RWPE2 (cell line): Measurements from ENCODE around the gene EDNRA.
A peak's percentile ranks its signal among the peaks of the same experiment; 100 is the strongest.
"Not testable (repeated sequence)": the region's sequence is repeated elsewhere in the genome, so short reads cannot be mapped to it uniquely, and the experiment has no call there.

Source experiments
- ATAC-seq: fragments of 200-7000 bp; cut with Tn5 transposase; 3 replicates; pipeline ENCODE4 v1.9.1; 2021; ENCODE audit warnings: low read depth
- DNase-seq: peaks from one replicate; pipeline ENCODE4 v3.0.0-alpha.2; 2020; ENCODE audit warnings: low spot score
- H3K27ac ChIP-seq: fragments of 450-650 bp; 2 replicates; pipeline ENCODE4 v1.5.1; 2017; ENCODE audit warnings: mild to moderate bottlenecking; ENCODE audit not compliant: poor library complexity, severe bottlenecking
- H3K27me3 ChIP-seq: fragments of 250-450 bp; sonication (Bioruptor Pico); 2 replicates; pipeline ENCODE4 v1.5.1; 2021; ENCODE audit warnings: mild to moderate bottlenecking, moderate library complexity; ENCODE audit not compliant: insufficient read depth, poor library complexity, severe bottlenecking
- H3K36me3 ChIP-seq: fragments of 250-450 bp; sonication (Bioruptor Pico); 2 replicates; pipeline ENCODE4 v1.5.1; 2020; ENCODE audit warnings: low read depth, mild to moderate bottlenecking, moderate library complexity
- H3K4me1 ChIP-seq: fragments of 250-450 bp; sonication (Bioruptor Pico); 2 replicates; pipeline ENCODE4 v1.5.1; 2021; ENCODE audit warnings: mild to moderate bottlenecking, moderate library complexity; ENCODE audit not compliant: insufficient read depth, poor library complexity, severe bottlenecking
- H3K4me3 ChIP-seq: fragments of 250-450 bp; sonication (Bioruptor Pico); 2 replicates; pipeline ENCODE4 v1.5.1; 2021; ENCODE audit warnings: mild to moderate bottlenecking, moderate library complexity; ENCODE audit not compliant: severe bottlenecking
- H3K9me3 ChIP-seq: fragments of 250-450 bp; sonication (Bioruptor Pico); 2 replicates; pipeline ENCODE4 v1.5.1; 2021; ENCODE audit warnings: mild to moderate bottlenecking, moderate library complexity; ENCODE audit not compliant: severe bottlenecking
- TF ChIP-seq, protein P1 (sequence below): fragments of 450-650 bp; IDR thresholded peaks from one replicate; pipeline ENCODE4 v1.5.1; 2017; ENCODE audit warnings: mild to moderate bottlenecking, moderate library complexity; ENCODE audit not compliant: poor library complexity, severe bottlenecking

Gene EDNRA

GRCh38 chr4:147480891-147481576, at the start of gene EDNRA:
TSS of gene EDNRA (plus strand) at chr4:147481097. CDS start at chr4:147485682, 4,585 bp downstream.
- no peaks in the 10 kb centered on the region for H3K36me3 ChIP-seq
- H3K4me1 ChIP-seq, result peaks cover 10% of the 10 kb centered on the region
- ATAC-seq (peak; percentile 78), DNase-seq (peak; percentile 54)
- H3K27me3 ChIP-seq, result no peaks in the 10 kb centered on the region
- no peaks in the 10 kb centered on the region for H3K9me3 ChIP-seq
- TF ChIP-seq, protein P1, sequence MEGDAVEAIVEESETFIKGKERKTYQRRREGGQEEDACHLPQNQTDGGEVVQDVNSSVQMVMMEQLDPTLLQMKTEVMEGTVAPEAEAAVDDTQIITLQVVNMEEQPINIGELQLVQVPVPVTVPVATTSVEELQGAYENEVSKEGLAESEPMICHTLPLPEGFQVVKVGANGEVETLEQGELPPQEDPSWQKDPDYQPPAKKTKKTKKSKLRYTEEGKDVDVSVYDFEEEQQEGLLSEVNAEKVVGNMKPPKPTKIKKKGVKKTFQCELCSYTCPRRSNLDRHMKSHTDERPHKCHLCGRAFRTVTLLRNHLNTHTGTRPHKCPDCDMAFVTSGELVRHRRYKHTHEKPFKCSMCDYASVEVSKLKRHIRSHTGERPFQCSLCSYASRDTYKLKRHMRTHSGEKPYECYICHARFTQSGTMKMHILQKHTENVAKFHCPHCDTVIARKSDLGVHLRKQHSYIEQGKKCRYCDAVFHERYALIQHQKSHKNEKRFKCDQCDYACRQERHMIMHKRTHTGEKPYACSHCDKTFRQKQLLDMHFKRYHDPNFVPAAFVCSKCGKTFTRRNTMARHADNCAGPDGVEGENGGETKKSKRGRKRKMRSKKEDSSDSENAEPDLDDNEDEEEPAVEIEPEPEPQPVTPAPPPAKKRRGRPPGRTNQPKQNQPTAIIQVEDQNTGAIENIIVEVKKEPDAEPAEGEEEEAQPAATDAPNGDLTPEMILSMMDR, result no peak
- peak within 1 kb of the TSS; percentile 50 for H3K4me3 ChIP-seq
- no peak within 1 kb of the TSS for H3K27ac ChIP-seq

GRCh38 chr4:147434370-147434769, 46.5 kb upstream of the EDNRA start:
- not testable (repeated sequence) for H3K27me3 ChIP-seq, H3K36me3 ChIP-seq, H3K27ac ChIP-seq, H3K4me3 ChIP-seq, DNase-seq, ATAC-seq, H3K9me3 ChIP-seq, H3K4me1 ChIP-seq

- DNase-seq (no peak), ATAC-seq (no peak)
- H3K9me3 ChIP-seq, result no peaks in the 10 kb centered on the region
- TF ChIP-seq, protein P1, result no peak
- no peaks in the 10 kb centered on the region for H3K36me3 ChIP-seq
- H3K27ac ChIP-seq, result no peak overlapping the region
- no peaks in the 10 kb centered on the region for H3K27me3 ChIP-seq
- H3K4me1 ChIP-seq, result no peaks in the 10 kb centered on the region
- no peak overlapping the region for H3K4me3 ChIP-seq
Observed at GRCh38 chr4:147440442-147440841, 40.5 kb upstream of the EDNRA start.

- Histone ChIP-seq H3K4me3 (no peak overlapping the region), H3K9me3 (no peaks in the 10 kb centered on the region), H3K27ac (peak overlapping the region; percentile 38), H3K36me3 (no peaks in the 10 kb centered on the region), H3K4me1 (peaks cover 6% of the 10 kb centered on the region), H3K27me3 (no peaks in the 10 kb centered on the region)
- ATAC-seq (peak; percentile 72), DNase-seq (no peak)
- TF ChIP-seq, protein P1, result no peak
Observed at GRCh38 chr4:147447786-147448185, 33.1 kb upstream of the EDNRA start.

GRCh38 chr4:147453561-147454141, 27.2 kb upstream of the EDNRA start:
- H3K27me3 ChIP-seq, result no peaks in the 10 kb centered on the region
- no peaks in the 10 kb centered on the region for H3K36me3 ChIP-seq
- TF ChIP-seq, protein P1, result no peak
- H3K4me1 ChIP-seq, result peaks cover 8% of the 10 kb centered on the region
- no peak overlapping the region for H3K27ac ChIP-seq
- H3K4me3 ChIP-seq, result no peak overlapping the region
- no peaks in the 10 kb centered on the region for H3K9me3 ChIP-seq
- DNase-seq, result no peak
- peak; percentile 49 for ATAC-seq
